HK-2 (cell line): Measurements from ENCODE around the gene SINHCAF.
"Not testable (repeated sequence)": the region's sequence is repeated elsewhere in the genome, so short reads cannot be mapped to it uniquely, and the experiment has no call there.

ENCODE experiments used
- DNase-seq: peaks from one replicate; pipeline ENCODE4 v3.0.0-alpha.2; 2018; ENCODE audit not compliant: unreplicated experiment

Gene SINHCAF

GRCh38 chr12:31309279-31309678, 16.7 kb downstream of the SINHCAF start:
- no peak for DNase-seq

- no peak for DNase-seq
Measured at GRCh38 chr12:31308116-31308515, 17.8 kb downstream of the SINHCAF start.

- DNase-seq: no peak
Measured at GRCh38 chr12:31306866-31307265, 19.1 kb downstream of the SINHCAF start.

- DNase-seq: no peak
Measured at GRCh38 chr12:31303466-31303865, 22.5 kb downstream of the SINHCAF start.

GRCh38 chr12:31301311-31301710, 24.6 kb downstream of the SINHCAF start:
- DNase-seq: no peak

GRCh38 chr12:31300783-31301182, 25.2 kb downstream of the SINHCAF start:
- no peak for DNase-seq

GRCh38 chr12:31300341-31300740, 25.6 kb downstream of the SINHCAF start:
- DNase-seq: no peak

GRCh38 chr12:31298922-31299321, 27.0 kb downstream of the SINHCAF start:
- no peak for DNase-seq

GRCh38 chr12:31298515-31298910, 27.4 kb downstream of the SINHCAF start:
- DNase-seq: no peak

- DNase-seq: no peak
Measured at GRCh38 chr12:31297572-31298514, 28.1 kb downstream of the SINHCAF start.

GRCh38 chr12:31289441-31289840, 36.5 kb downstream of the SINHCAF start:
- DNase-seq: no peak

- no peak for DNase-seq
Measured at GRCh38 chr12:31288381-31288780, 37.6 kb downstream of the SINHCAF start.

- DNase-seq: no peak
Measured at GRCh38 chr12:31280183-31280582, 45.8 kb downstream of the SINHCAF start.

- DNase-seq: no peak
Measured at GRCh38 chr12:31279390-31279924, 46.5 kb downstream of the SINHCAF start.

GRCh38 chr12:31278832-31279231, 47.1 kb downstream of the SINHCAF start:
- no peak for DNase-seq

GRCh38 chr12:31278424-31278823, 47.5 kb downstream of the SINHCAF start:
- no peak for DNase-seq

- DNase-seq: no peak
Measured at GRCh38 chr12:31277081-31277480, 48.9 kb downstream of the SINHCAF start.

GRCh38 chr12:31275491-31275890, 50.5 kb downstream of the SINHCAF start:
- no peak for DNase-seq

GRCh38 chr12:31274520-31275300, 51.2 kb downstream of the SINHCAF start:
- no peak for DNase-seq

GRCh38 chr12:31273794-31274193, 52.2 kb downstream of the SINHCAF start:
- DNase-seq: not testable (repeated sequence)

GRCh38 chr12:31272607-31273225, 53.2 kb downstream of the SINHCAF start:
- no peak for DNase-seq

GRCh38 chr12:31267966-31268365, 58.0 kb downstream of the SINHCAF start:
- no peak for DNase-seq
